ENCODE data around the gene DIAPH2.

GRCh38 chrX:96722781-96723180 lies 38.1 kb downstream of the DIAPH2 start:
- TF ChIP-seq CTCF (IDR thresholded peaks at IDR 0.05) (no peak), POLR2A (IDR thresholded peaks at IDR 0.05) (no peak)
